B cell (primary cell): ENCODE data around the gene LRBA. TPM values are rescaled to one million over a fixed set of nuclear protein-coding genes. Genes with fewer than 3 reads are reported as not detected.

Source experiments
- ATAC-seq: fragments of 200-7000 bp; cut with Tn5 transposase; one replicate; pipeline ENCODE4 v1.10.0; 2021; ENCODE audit warnings: low read depth, mild to moderate bottlenecking, moderate number of reproducible peaks, moderate library complexity
- CTCF ChIA-PET: fragments of 350-600 bp; sonication (Branson Sonifier 250); formaldehyde crosslinking; loops from one replicate; lab custom pipeline; 2021; ENCODE audit warnings: antibody characterized with exemption, inconsistent platforms; lab: Charles Lee
- POLR2A ChIA-PET: fragments of 350-600 bp; sonication (Branson Sonifier 250); formaldehyde crosslinking; loops from one replicate; lab custom pipeline; 2021; ENCODE audit warnings: antibody characterized with exemption; lab: Charles Lee
- DNase-seq: peaks from one replicate; pipeline ENCODE4 v3.0.0; 2013
- H2AFZ ChIP-seq: 2 replicates; pipeline ENCODE4 v1.6.1; 2012; ENCODE audit warnings: mild to moderate bottlenecking, low read depth, low read length; ENCODE audit not compliant: insufficient read depth, poor library complexity, severe bottlenecking
- H3K27ac ChIP-seq, 2 donors: 1 replicate in 1 of 2; 2 replicates in 1 of 2; pipeline ENCODE4 v1.5.1; 2012 to 2013; ENCODE audit warnings: low read length in 2 of 2, mild to moderate bottlenecking in 2 of 2, moderate library complexity in 1 of 2
- H3K27me3 ChIP-seq, 4 experiments: fragments of 200-600 bp in 1 of 4; sonication (generic) in 1 of 4; replicated peaks in 1 of 4; 1 replicate in 2 of 4; 2 replicates in 2 of 4; pipeline versions ENCODE4 v1.6.1 to v1.7.0; 2013 to 2016; ENCODE audit warnings: low read length in 3 of 4, mild to moderate bottlenecking in 2 of 4, mixed read lengths in 1 of 4, moderate library complexity in 1 of 4; ENCODE audit not compliant: insufficient read depth in 4 of 4, control insufficient read depth in 3 of 4; ENCODE audit errors: control extremely low read depth in 1 of 4
- H3K36me3 ChIP-seq, 2 experiments: replicated peaks in 1 of 2; 1 replicate in 1 of 2; 2 replicates in 1 of 2; pipeline versions ENCODE4 v1.6.1 to v1.7.1; 2013; ENCODE audit warnings: low read length in 1 of 2; ENCODE audit not compliant: insufficient read depth in 2 of 2, control insufficient read depth in 1 of 2; ENCODE audit errors: control extremely low read depth in 1 of 2, extremely low read depth in 1 of 2
- H3K4me1 ChIP-seq, 2 donors: fragments of 200-600 bp in 1 of 2; sonication (generic) in 1 of 2; 1 replicate in 1 of 2; 2 replicates in 1 of 2; pipeline versions ENCODE4 v1.5.1 to v1.6.1; 2013 to 2017; ENCODE audit warnings: low read length in 2 of 2; ENCODE audit not compliant: control insufficient read depth in 2 of 2, insufficient read depth in 2 of 2
- H3K4me2 ChIP-seq: replicated peaks from 2 replicates; pipeline ENCODE3; 2012; ENCODE audit warnings: mild to moderate bottlenecking, low read depth, low read length; ENCODE audit not compliant: poor library complexity, severe bottlenecking
- H3K4me3 ChIP-seq, 5 experiments: fragments of 200-600 bp in 1 of 5; sonication (generic) in 1 of 5; 1 replicate in 3 of 5; 2 replicates in 2 of 5; pipeline versions ENCODE4 v1.5.1 to v1.7.0; 2011 to 2016; ENCODE audit warnings: low read length in 4 of 5, mild to moderate bottlenecking in 4 of 5, low read depth in 2 of 5, control low read depth in 1 of 5, moderate library complexity in 1 of 5; ENCODE audit not compliant: insufficient read depth in 1 of 5; ENCODE audit errors: control extremely low read depth in 1 of 5, extremely low read depth in 1 of 5
- H3K79me2 ChIP-seq: fragments of 200-600 bp; sonication (generic); one replicate; pipeline ENCODE4 v1.6.0; 2016; ENCODE audit warnings: low read length; ENCODE audit not compliant: control insufficient read depth, insufficient read depth
- H3K9ac ChIP-seq: fragments of 200-600 bp; sonication (generic); 2 replicates; pipeline ENCODE4 v1.6.1; 2017; ENCODE audit warnings: mild to moderate bottlenecking, low read length, moderate library complexity
- H3K9me3 ChIP-seq, 3 donors: one replicate each; pipeline versions ENCODE4 v1.6.1 to v1.7.1; 2013; ENCODE audit warnings: low read length in 2 of 3; ENCODE audit not compliant: control insufficient read depth in 2 of 3, insufficient read depth in 1 of 3; ENCODE audit errors: control extremely low read depth in 1 of 3
- H4K20me1 ChIP-seq: 2 replicates; pipeline ENCODE4 v1.6.0; 2012; ENCODE audit warnings: mild to moderate bottlenecking, low read length; ENCODE audit not compliant: insufficient read depth, control insufficient read depth, poor library complexity, severe bottlenecking
- H3K27ac Mint-ChIP-seq: one replicate; pipeline ENCODE4 v1.8.0; 2021; ENCODE audit warnings: mixed read lengths
- H3K27me3 Mint-ChIP-seq: one replicate; pipeline ENCODE4 v1.8.0; 2021; ENCODE audit warnings: mixed read lengths
- H3K4me1 Mint-ChIP-seq: one replicate; pipeline ENCODE4 v1.8.0; 2021; ENCODE audit warnings: mixed read lengths
- H3K4me3 Mint-ChIP-seq: one replicate; pipeline ENCODE4 v1.8.0; 2021; ENCODE audit warnings: mixed read lengths
- H3K9me3 Mint-ChIP-seq: one replicate; pipeline ENCODE4 v1.8.0; 2022; ENCODE audit warnings: mixed read lengths; ENCODE audit not compliant: insufficient read depth
- EZH2 ChIP-seq: IDR thresholded peaks from 2 replicates; pipeline ENCODE4 v1.6.1; 2012; ENCODE audit warnings: borderline replicate concordance, low read depth, mild to moderate bottlenecking, moderate library complexity, low read length; ENCODE audit not compliant: insufficient read depth, poor library complexity, severe bottlenecking
- WGBS: methylation state at CpG from one replicate; pipeline ENCODE4 v1.1.5; 2013; ENCODE audit warnings: missing lambda C conversion rate; ENCODE audit not compliant: insufficient coverage; 5-methylcytosine and 5-hydroxymethylcytosine counted together
- intact Hi-C: fragments of 100-400 bp; cut with micrococcal nuclease; formaldehyde crosslinking; loops from one replicate; pipeline ENCODE4 v1.10.0; 2022
- polyA plus RNA-seq: library from polyadenylated mRNA; depleted of rRNA; stranded (reverse); fragments of >200 nt; gene quantifications from 2 replicates; pipeline ENCODE4 v1.2.3, GENCODE V29; 2012
- total RNA-seq, 2 donors: library from RNA; stranded (reverse); fragments of 120-200 nt in 1 of 2; gene quantifications; 1 replicate in 1 of 2; 2 replicates in 1 of 2; pipeline versions ENCODE4 v1.2.3 to v1.2.4, GENCODE V29; 2013 to 2022
- TF ChIP-seq, protein P1 (sequence below): fragments of 200-600 bp; IDR thresholded peaks from one replicate; pipeline ENCODE4 v1.8.0; 2022; ENCODE audit warnings: antibody characterized with exemption, mild to moderate bottlenecking

Gene LRBA
- total and polyA plus RNA-seq, 2 donors (not counting 1 experiment from before 2014, with no cell fraction given): 17.5 to 86.7 TPM

DNA sequence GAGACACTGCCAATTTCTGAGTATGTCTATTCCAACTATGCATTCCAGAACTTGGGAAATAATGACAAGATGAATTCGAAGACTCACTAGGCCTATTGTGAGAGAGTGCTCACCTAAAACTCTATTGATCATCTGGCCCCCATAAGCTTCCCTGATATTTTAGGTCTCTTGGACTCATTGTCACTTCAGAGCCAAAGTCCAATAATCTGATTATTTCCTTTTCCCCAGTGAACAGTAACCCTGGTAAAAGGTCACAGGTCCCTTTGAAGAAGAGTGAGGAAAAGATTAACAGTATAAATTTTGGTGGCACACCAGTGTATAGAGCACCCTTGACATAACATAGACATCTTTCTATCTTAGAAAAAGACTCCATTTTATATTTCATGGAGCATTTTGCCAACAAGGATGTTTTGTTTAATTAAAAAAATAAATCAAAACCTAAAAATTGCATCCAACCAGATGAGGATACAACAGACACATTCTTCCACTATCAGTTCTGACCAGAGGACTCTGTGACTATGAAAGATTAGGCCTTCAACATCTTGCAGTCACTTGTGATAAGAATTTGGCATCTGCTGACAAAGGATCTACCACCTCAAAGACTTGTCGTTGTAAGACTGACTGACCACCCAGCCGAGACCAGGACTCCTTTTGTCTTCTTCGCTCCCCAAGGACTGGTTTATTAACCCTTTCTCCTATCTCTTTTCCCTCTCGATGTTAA is 241.2 kb downstream of the LRBA start:
- no peaks in the 10 kb centered on the region for H3K27me3 Mint-ChIP-seq
- H3K9me3 Mint-ChIP-seq: no peaks in the 10 kb centered on the region
- H3K36me3 ChIP-seq: peaks cover 0 to 3% of the 10 kb centered on the region in 2 experiments
- no peaks in the 10 kb centered on the region for H3K9me3 ChIP-seq
- no peaks in the 10 kb centered on the region for H4K20me1 ChIP-seq
- no peak for ATAC-seq
- H3K4me3 ChIP-seq: no peak overlapping the region
- H3K4me1 ChIP-seq: no peaks in the 10 kb centered on the region
- CTCF ChIA-PET: no interaction called here
- H3K4me3 Mint-ChIP-seq: no peak overlapping the region
- H3K27ac Mint-ChIP-seq: no peak overlapping the region
- H3K27me3 ChIP-seq: no peaks in the 10 kb centered on the region
- H3K4me1 Mint-ChIP-seq: no peaks in the 10 kb centered on the region
- 75% methylated on average over 2 of the region's 5 CpGs for WGBS
- DNase-seq: no peak
- H3K79me2 ChIP-seq: no peaks in the 10 kb centered on the region
- no peak overlapping the region for H3K9ac ChIP-seq
- H2AFZ ChIP-seq: no peak overlapping the region
- no peak overlapping the region for H3K27ac ChIP-seq
- H3K4me2 ChIP-seq: no peak overlapping the region
- intact Hi-C loops: no loop called here
- POLR2A ChIA-PET: no interaction called here
- TF ChIP-seq, protein P1, sequence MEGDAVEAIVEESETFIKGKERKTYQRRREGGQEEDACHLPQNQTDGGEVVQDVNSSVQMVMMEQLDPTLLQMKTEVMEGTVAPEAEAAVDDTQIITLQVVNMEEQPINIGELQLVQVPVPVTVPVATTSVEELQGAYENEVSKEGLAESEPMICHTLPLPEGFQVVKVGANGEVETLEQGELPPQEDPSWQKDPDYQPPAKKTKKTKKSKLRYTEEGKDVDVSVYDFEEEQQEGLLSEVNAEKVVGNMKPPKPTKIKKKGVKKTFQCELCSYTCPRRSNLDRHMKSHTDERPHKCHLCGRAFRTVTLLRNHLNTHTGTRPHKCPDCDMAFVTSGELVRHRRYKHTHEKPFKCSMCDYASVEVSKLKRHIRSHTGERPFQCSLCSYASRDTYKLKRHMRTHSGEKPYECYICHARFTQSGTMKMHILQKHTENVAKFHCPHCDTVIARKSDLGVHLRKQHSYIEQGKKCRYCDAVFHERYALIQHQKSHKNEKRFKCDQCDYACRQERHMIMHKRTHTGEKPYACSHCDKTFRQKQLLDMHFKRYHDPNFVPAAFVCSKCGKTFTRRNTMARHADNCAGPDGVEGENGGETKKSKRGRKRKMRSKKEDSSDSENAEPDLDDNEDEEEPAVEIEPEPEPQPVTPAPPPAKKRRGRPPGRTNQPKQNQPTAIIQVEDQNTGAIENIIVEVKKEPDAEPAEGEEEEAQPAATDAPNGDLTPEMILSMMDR: no peak
- no peak for TF ChIP-seq EZH2

- no peaks in the 10 kb centered on the region for H3K4me1 Mint-ChIP-seq
- no peak for TF ChIP-seq EZH2
- TF ChIP-seq, protein P1: no peak
- Histone ChIP-seq H3K79me2 (no peaks in the 10 kb centered on the region), H3K36me3 (peaks cover 0 to 3% of the 10 kb centered on the region in 2 experiments), H3K9me3 (no peaks in the 10 kb centered on the region), H3K27ac (no peak overlapping the region), H3K4me3 (no peak overlapping the region), H3K4me2 (no peak overlapping the region), H4K20me1 (no peaks in the 10 kb centered on the region), H3K27me3 (no peaks in the 10 kb centered on the region), H2AFZ (no peak overlapping the region), H3K9ac (no peak overlapping the region), H3K4me1 (no peaks in the 10 kb centered on the region)
- no peaks in the 10 kb centered on the region for H3K9me3 Mint-ChIP-seq
- DNase-seq (no peak), ATAC-seq (no peak)
- H3K27me3 Mint-ChIP-seq: no peaks in the 10 kb centered on the region
- no peak overlapping the region for H3K27ac Mint-ChIP-seq
- WGBS: 94% methylated on average over 2 of the region's 4 CpGs
- intact Hi-C loops: no loop called here
- ChIA-PET CTCF (no interaction called here), POLR2A (no interaction called here)
- no peak overlapping the region for H3K4me3 Mint-ChIP-seq
Measured at GRCh38 chr4:150773032-150773431, 242.1 kb downstream of the LRBA start.
